GM03348 (cell line): ENCODE results near the gene GRK6.

Experiments
- DNase-seq: peaks from one replicate; pipeline ENCODE4 v3.0.0; 2012; ENCODE audit warnings: low spot score

GRK6 gene

GRCh38 chr5:177486256-177486655 lies 59.8 kb downstream of the GRK6 start:
- DNase-seq, result no peak

GRCh38 chr5:177487144-177487543 lies 60.7 kb downstream of the GRK6 start:
- no peak for DNase-seq

- DNase-seq, result no peak
Measured at GRCh38 chr5:177487975-177488374, 61.5 kb downstream of the GRK6 start.

- no peak for DNase-seq
Measured at GRCh38 chr5:177489119-177489716, 62.7 kb downstream of the GRK6 start.

GRCh38 chr5:177490311-177490991 lies 64.0 kb downstream of the GRK6 start:
- no peak for DNase-seq

- DNase-seq, result no peak
Measured at GRCh38 chr5:177490992-177491391, 64.5 kb downstream of the GRK6 start.

- peak; percentile 71 for DNase-seq
Measured at GRCh38 chr5:177491429-177491945, 65.0 kb downstream of the GRK6 start.

GRCh38 chr5:177491983-177492746 lies 65.7 kb downstream of the GRK6 start:
- DNase-seq, result no peak
